Stimulated activated CD8-positive, alpha-beta memory T cell treated with anti-CD3 and anti-CD28 coated beads, Interleukin-7, amount 100 ng/mL, for 24 hours (primary cell): ENCODE data around the gene TUBB2B.

Source experiments
- DNase-seq: peaks from one replicate; pipeline ENCODE4 v3.0.0-alpha.2; 2020; ENCODE audit warnings: low read depth

Gene TUBB2B

GRCh38 chr6:3232017-3232945 lies 4.8 kb upstream of the TUBB2B start:
- no peak for DNase-seq

GRCh38 chr6:3231247-3232016 lies 4.0 kb upstream of the TUBB2B start:
- DNase-seq, result no peak

GRCh38 chr6:3230900-3231246 lies 3.4 kb upstream of the TUBB2B start:
- no peak for DNase-seq

GRCh38 chr6:3230256-3230882 lies 2.9 kb upstream of the TUBB2B start:
- DNase-seq, result no peak

- DNase-seq, result no peak
Observed at GRCh38 chr6:3229566-3230178, 2.2 kb upstream of the TUBB2B start.

- DNase-seq, result no peak
Observed at GRCh38 chr6:3228771-3229565, 1.5 kb upstream of the TUBB2B start.

- no peak for DNase-seq
Observed at GRCh38 chr6:3228046-3228671, 706 bp upstream of the TUBB2B start.

GRCh38 chr6:3226481-3227362 lies 731 bp downstream of the TUBB2B start:
- no peak for DNase-seq

- no peak for DNase-seq
Observed at GRCh38 chr6:3226042-3226441, 1.4 kb downstream of the TUBB2B start.

GRCh38 chr6:3222506-3223038 lies 4.9 kb downstream of the TUBB2B start:
- DNase-seq, result no peak

- DNase-seq, result no peak
Observed at GRCh38 chr6:3221578-3221977, 5.9 kb downstream of the TUBB2B start.

- no peak for DNase-seq
Observed at GRCh38 chr6:3220366-3220765, 7.1 kb downstream of the TUBB2B start.

GRCh38 chr6:3218266-3218665 lies 9.2 kb downstream of the TUBB2B start:
- no peak for DNase-seq

- DNase-seq, result no peak
Observed at GRCh38 chr6:3217286-3217685, 10.2 kb downstream of the TUBB2B start.

GRCh38 chr6:3214898-3215297 lies 12.6 kb downstream of the TUBB2B start:
- no peak for DNase-seq

- DNase-seq, result no peak
Observed at GRCh38 chr6:3213334-3213695, 14.1 kb downstream of the TUBB2B start.

- DNase-seq, result no peak
Observed at GRCh38 chr6:3212261-3212660, 15.2 kb downstream of the TUBB2B start.

- DNase-seq, result no peak
Observed at GRCh38 chr6:3211681-3212080, 15.8 kb downstream of the TUBB2B start.

GRCh38 chr6:3210024-3210610 lies 17.3 kb downstream of the TUBB2B start:
- DNase-seq, result no peak
